Hematopoietic multipotent progenitor cell treated with erythropoietin and hydrocortisone succinate and interleukin-3 and kit ligand, for 8 days (in vitro differentiated cells): Measurements from ENCODE around the gene CACNB3.

Source experiments
- DNase-seq: peaks from one replicate; pipeline ENCODE4 v3.0.0-alpha.2; 2015

Gene CACNB3

DNA sequence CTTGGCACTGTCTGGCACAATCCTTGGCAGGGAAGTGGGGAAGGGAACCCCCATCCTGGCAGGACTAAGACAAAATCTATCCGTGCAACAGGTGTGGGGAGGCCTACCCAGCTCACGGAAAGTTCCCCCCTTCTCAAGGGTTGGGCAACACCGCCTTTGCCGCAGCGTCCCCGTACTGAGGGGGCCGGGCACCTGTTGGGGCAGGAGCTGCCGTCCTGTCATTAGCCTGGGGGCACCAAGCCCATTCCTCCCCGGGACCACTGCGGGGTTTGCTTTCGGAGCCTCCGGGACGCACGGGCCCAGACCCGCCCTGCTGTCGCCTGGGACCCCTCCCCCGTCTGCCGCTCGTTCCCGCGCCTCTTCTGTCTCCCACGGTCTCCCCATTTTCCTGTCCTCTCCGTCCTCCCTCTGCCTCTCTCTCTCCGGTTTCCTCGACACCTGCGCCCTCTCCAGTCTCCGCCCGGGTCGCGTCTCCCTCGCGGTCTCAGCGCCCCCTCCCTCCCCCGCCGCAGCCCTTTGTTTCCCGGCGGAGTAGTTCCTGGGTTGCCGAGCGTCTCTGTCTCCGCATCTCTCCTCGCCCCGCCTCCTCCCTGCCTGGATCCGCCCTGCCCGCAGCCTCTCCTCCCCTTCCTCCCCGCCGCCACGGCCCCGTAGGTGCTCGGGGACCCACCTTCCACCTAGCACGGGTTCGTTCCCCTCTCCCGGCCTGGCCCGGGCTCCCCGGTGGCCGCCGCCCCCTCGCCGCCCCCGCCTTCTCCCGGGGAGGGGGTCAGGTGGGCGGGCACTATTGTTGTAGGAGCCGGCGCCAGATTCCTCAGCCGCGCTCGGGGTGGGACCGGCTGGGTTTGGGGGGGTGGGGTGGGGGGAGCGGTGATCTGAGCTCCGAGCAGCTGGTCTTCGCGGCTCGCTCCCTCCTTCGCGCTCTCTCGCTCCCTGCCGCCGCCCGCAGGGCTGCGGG lies at the start of gene CACNB3:
TSS of gene CACNB3 (plus strand) at position 624 of the 958 bp plus-strand sequence. CDS start 434 bp downstream, outside the sequence.
- DNase-seq, result peak; percentile 33

DNA sequence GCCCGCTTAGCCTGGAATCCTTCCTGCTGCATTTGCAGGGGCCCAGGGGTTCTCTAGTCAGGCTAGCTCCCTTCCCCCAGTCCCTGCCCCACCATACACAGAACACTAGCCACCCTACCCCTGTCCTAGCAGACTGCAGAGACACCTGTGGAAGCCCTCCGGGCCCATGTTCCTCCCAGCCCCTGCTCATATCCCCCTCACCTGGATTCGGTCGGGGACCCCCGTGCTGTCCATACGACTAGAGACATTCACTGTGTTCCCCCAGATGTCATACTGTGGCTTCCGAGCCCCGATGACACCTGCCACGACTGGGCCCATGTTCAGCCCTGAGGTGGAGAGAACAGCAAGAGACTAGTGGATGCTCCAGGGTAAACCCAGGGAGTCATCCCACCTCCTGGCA lies 49.6 kb upstream of the CACNB3 start:
- no peak for DNase-seq

DNA sequence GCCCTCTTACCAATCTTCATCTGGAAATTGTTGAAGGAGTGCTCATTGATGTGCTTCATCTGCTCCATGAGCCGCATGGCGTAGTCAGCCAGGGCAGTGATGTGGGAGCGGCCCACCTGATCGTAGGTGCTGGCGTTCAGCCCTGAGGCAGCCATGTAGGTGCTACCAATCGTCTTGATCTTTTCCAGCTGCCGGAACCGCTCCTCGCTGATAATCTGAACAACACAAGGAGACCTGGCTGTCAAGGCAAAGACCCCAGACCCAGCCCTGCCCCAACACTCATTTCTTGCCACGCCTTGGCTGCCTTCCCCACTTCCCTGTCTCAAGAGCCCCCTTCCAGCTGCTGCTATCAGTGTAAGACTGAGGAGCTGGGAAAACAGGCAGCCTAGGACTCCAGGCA lies 47.5 kb upstream of the CACNB3 start:
- DNase-seq, result no peak

DNA sequence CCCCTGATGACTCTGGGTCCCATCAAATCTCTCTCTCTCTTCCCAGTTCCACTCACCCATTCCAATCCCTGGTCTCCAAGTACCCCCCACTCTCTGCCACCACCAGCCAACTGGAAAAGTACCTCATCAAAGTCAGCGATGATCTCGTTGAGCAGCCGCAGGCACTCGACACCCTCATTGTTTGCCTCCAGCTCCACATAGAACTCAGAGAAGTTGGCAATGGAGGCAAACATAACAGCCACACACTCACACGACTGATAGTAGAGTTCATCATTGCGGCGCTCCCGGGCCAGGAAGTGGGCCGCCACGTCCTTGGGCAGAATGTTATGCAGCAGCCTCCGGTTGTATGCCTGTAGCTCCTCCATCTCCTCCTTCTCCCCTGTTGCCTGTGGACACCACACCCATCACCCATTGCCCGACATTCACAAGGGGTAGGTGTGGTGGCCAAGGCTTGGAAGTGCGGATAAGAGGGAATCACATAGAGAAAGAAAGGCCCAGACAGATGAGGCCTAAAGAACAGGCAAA lies 46.6 kb upstream of the CACNB3 start:
- no peak for DNase-seq

DNA sequence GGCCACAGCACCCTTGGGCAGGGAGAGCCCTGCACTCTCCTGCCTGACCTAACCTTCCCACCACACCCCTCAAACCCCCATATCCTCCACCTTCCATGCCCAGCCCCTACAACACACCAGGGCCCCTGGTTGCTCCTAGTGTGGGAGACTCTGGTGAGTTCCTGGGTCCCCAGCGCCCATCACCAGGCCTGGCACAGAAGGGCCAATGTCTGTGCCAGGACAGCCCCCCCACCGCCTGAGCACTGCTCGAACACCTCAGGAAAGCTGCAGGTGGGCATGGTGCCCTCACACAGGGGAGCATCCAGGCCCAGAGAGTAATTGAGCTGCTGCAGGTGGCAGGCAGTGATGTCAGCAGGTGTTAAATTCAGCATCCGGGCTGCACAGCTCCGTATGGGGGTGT lies 44.6 kb upstream of the CACNB3 start:
- DNase-seq, result no peak

DNA sequence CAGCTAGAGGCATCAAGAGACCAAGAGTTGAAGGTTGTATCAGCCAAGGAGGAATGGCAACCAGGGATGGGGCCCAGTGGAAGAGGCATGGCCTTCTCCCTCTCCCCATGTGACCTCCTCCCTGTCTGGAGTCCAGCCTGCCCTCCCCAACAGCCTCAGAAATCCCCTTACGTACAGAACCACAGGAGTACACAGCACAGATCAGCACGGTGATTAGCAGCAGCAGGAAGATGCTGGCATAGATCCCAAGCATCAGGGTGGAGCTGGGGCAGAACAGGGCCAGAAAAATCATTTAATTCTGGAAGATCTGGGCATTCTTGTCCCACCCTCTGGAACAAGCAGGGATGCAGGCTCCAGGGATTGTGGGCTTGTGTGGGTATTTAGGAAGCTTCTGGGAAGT lies 43.8 kb upstream of the CACNB3 start:
- no peak for DNase-seq

DNA sequence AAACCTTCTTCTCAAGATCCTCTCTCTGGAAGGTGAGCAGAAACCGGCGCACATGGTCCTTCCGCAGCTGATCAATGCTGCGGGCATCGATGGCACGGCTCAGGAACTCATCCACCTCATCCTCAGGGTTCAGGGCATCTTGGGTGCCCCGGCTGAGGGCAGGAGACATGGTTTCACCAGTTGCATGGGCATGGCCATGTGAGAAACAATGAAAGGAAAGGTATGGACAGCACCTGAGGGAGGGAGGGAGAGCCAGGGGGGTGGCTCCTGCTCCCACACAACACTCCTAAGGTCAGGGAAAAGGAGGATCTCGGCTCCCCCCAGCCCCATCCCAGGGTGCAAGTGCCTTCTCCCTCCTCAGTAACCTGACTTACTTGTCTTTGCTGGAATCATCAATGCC lies 43.0 kb upstream of the CACNB3 start:
- DNase-seq, result no peak

DNA sequence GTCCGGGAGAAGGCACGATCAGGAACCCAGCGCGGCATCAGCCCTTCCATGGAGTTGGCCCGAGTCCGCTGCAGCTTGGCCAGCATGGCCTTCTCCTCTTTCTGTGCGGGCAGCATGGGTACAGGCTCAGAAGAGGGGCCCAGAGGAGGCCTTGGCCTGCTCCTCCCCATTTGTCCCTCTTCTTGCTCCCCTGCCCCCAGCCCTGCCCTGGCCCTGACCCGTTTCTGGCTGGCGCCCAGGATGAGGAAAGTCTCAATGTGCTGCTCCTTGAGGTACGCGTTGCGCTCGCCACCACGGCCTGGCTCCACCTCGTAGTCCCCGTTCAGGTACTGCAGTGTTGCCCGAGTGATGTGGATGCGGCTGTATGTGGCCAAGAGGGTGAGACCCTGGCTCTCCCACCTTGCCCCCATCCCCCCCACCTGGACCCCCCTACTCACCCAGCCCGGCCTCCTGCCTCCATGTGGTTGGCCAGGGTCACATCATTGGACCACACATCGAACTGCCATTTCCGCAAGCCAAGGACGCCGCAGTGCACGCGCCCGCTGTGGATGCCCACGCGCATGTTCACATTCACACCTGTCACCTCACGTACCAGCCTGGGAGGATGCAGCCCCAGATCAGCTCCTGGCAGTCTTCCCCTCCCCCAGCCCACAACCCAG lies 42.2 kb upstream of the CACNB3 start:
- no peak for DNase-seq

DNA sequence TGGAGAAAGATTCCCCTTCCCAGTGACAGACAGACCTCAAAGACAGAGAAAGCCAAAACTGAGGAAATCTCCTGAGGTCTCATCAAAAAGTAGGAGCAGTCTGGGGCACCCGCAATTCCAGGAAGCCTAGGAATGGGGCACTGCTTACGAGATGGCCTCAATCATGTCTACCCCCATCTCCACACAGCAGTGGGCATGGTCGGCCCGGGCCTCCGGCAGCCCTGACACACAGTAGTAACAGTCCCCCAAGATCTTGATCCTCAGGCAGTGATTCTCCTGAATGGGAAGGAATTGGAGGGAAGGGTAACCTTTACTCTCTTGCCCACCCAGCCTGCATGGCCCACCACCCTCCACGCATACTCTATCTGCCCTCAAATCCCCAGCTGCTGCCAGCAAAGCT lies 41.3 kb upstream of the CACNB3 start:
- no peak for DNase-seq

DNA sequence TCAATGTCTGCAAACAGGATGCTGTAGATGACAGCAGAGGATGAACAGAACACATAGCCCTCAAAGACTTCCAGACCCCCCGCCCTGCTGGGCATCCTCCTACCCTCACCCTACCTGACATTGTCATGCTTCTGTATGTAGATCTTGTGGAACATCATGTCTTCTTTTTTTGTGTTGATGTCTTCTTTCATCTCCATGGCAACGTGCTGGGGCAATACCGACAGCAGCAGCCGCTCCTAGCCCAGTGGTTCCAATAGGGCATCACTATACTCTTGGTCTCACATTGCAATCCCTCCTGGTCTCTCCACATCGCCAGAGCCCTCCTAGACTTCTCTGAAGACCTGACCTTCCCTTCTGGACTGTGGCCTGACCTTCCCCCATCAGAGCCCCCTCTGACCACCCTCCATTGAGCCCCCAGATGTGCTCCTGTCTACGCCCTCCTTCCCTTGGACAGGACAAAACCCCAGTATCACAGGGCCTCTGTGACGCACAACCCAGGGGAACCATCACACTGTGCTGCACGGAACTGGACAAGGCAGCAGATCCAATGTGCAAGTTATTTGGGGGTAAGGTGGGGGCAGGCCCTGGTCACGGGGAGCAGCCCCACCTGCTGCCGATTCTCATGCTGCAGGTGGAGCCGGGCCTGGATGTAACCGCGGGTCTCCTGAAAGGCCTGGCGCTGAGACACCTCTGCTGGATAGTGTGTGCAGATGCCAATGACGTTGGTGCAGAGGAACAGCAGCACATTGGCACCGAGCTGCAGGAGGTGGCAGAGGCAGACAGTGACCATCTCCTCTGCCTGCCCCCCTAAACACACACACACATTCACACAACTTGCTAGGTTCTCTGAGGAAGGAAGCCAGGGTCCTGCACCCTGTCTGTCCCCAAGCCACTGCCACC lies 40.5 kb upstream of the CACNB3 start:
- no peak for DNase-seq

DNA sequence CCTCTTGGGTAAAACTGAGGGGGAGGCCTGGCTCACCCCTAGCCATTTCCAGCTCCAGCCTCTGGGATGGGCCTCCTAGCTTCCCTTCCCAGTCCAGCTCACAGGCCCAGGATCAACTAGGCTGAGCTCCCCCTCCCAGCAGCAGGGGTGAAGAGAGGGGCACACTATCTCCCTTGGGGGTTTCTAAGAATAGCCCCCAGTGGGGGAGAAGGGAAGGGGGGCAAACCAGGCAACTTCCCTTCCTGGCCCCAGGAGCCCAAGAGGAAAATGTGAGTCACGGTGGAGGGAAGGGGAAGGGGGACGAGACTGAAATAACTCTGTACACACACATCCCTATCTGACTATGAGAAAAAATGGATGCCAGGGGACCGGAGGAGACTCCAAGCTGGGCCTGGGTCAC lies 38.4 kb upstream of the CACNB3 start:
- DNase-seq, result peak; percentile 31

DNA sequence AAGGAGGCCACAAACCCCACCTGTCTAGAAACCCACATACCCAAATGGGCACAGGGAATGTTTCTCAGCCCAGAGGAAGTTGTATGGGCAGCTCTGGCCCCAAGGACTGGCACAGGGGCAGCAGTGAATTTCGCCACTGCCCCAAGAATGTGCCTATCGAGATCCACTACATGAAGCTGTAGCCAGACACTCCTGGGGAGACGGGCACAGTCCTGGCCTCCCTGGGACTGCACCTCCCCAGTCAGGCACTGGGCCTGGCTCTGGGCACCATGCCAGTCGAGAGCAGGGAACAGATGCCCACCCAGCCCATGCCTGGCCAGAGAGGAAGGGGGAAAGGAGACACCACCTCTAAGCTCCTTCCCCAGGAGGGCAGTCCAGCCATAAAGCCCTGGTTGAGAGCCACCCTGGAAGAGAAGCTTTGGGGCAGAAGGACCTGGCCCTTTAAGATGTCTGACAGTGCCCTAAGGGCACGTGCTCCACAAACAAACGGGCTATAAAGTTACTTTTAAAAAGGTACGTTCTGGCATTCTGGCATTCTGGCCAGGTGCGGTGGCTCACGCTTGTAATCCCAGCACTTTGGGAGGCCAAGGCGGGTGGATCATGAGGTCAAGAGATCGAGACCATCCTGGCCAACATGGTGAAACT lies 37.8 kb upstream of the CACNB3 start:
- DNase-seq, result no peak

DNA sequence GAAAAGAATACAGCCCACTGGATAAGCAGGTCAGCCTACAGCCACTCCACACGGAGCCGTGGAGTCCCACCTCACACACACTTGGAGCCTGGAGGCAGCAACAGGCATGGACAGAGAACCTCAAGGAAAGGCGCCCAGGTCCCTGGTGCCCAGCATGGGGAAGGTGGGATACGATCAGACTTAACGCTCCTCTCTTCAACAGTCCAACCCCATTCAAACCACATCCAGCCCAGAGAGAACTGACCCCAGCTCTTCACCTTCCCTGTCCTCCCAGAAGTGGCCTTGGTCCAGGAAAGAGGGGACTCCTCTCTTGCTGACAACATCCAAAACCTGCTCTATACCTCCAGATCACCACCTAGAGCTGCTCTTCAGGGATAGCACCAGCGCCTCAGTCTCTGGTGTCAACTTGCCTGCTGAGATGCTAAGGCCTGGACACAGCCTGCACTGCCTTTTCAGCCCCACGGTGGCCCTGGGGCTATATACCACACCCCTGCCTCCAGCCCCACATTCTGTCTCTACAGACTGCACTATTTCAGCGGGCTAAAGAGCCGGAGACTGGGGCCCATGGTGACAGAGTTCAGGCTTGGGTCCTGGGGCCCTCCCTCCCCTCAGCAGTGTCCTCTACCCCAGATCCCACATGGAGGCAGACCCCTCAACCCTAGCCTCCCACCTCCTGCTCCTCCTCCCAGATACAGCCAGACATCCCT lies 36.4 kb upstream of the CACNB3 start:
- DNase-seq, result no peak

DNA sequence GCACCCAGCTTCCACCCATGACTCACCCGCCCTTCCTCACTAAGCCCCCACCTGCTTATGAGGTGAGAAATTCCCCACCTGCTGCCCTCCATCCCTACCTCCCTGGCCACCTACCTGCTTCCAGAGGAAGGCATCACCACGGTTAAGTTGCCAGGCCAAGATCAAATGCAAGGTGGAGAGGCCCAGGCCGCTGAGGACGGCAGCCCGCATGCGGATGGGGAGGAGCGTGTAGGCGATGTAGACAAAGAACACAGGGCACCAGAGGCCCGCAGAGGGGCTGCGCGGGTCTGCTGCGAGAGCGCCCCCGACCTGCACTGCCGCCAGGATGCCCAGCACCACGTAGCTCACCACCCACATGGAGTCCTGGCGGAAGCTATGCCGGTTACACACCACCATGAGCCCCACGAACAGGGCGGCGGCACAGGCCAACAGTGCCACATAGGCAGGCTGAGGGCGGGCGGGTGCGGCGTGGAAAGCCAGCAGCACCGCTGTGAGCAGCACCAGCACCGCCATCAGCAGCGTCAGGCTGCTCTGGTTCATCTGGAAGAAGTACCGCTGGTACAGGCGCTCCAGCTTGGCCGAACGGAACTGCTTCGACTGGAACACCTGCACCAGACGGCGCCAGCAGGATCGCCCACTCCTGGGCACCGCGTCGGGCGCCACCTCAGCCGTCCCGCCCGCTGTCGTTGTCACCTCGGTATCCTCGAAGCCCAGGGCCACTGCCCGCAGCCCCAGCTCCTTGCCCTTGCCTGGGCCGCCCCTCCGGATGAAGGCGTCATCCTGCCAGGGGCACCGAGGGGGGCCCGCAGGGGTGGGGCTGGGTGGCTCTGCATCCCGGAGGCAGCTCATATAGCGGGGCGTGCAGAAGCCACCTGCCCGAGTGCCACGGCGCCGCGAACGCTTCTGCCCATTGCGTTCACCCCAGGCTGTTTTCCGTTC lies 35.6 kb upstream of the CACNB3 start:
- DNase-seq, result no peak

DNA sequence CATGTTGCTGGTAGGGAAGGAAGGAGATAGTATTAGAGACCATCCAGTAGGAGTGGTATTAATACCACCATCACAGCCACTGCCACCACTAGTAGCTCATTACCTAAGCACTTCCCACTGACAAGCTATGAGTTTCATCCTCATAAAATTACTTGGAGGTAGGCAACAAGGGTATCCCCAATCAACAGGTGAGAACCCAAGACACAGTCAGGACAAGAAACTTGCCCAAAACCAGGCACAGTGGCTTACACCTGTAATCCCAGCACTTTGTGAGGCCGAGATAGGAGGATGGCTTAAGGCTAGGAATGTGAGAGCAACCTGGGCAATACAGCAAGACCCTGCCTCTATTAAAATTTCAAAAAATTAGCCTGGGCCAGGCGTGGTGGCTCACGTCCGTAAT lies 34.9 kb upstream of the CACNB3 start:
- no peak for DNase-seq

DNA sequence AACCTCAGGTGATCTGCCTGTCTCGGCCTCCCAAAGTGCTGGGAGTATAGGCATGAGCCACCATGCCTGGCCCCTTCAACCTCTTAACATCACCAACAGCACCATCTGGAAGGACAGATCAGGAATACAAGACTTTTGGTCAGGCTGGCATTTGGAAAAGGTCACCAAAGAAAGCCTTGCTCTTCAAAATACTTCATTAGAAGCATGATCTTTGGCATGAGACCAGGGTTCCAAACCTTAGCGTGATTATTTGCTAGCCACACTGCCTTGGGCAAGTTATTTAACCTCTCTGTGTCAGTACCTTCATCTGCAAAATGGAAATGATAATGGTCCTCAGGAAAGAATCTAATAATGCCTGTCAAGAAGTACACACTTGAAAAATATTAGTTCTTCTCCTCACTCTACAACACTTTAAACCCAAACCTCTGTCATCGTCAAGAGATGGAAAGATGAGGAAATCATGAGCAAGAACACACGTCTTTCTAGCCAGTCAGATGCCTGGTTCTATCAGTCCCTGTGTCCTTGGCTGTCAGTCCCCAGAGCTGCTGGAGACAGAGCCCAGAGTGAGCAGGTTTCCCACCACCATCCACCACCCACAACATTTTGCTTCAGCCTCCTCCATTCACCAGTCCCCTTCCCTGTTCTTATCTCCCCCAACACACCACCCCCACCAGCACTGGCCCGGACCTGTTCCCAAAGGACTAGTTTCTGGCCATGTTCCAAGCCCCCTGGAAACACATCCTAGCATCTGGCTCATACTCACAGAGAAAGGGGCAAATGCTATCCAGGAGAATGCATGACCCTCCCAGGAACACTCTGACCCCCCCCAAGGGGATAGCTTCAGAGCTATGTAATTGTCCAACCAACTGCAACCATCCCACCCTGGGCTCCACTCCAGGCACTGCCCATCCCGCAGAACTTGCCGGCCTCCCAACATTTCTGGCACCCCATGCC lies 31.4 kb upstream of the CACNB3 start:
- DNase-seq, result no peak

DNA sequence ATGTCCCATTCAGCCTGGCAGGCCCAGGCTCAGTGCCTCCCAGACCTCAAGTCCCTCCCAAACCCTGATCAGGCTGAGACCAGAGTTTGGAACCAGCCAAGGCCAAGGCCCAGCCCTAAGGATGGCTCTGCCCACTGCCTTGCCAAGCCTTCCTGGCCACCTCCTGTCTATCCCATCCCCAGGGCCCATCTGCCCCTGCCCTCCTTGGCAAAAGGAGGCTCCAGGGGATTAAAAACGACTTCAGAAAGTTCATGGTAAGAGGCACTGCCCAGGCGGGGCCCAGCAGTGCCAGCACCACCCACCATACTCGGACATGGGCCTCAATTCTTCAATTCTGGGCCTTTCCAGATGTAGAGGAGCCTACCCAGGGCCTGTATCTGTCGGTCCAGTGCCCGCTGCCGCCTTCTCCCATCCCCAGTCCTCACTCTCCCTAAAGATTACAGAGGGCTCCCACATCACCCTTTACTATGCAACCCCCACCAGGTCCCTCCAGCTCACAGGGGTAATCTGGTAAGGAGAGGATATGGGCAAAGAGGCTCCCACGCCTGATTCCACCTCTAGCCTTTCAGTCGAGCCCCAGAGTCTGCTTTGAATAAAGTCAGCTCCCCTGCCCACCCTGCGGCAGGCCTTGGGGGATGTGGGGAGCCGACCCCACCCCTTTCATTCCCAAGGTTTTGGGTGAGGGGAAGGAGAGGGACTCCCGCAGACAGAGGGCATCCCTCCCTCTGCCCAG lies 30.3 kb upstream of the CACNB3 start:
- no peak for DNase-seq

DNA sequence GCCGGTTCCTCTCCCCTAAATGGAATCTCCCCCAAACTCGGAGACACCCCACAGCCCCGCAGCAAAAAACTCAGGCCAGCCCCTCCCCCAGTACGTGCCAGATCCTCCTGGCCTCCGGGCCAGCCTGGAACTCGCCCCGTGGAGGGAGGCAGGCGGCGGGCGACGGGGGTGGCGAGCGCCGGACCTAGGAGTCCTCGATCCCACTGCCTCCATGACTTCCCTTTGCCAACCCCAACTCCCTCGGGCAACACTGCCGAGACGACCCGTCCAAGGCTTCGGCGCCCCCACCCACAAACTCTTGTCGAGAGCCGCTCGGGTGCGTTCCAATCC lies 29.8 kb upstream of the CACNB3 start:
- DNase-seq, result no peak
